SU-DHL-6 (cell line): ENCODE data around the gene IFIH1.

Source experiments
- H2AFZ ChIP-seq: fragments of 200-600 bp; sonication (generic); 2 replicates; pipeline ENCODE4 v1.6.1; 2014; ENCODE audit warnings: low read depth, mild to moderate bottlenecking, moderate library complexity, mixed read lengths, antibody characterized with exemption, low read length; ENCODE audit not compliant: severe bottlenecking
- H3F3A ChIP-seq: fragments of 200-600 bp; shearing (Covaris generic); 2 replicates; pipeline ENCODE4 v1.6.0; 2016; ENCODE audit warnings: antibody characterized with exemption, mild to moderate bottlenecking; ENCODE audit not compliant: insufficient read depth
- H3K27ac ChIP-seq: fragments of 200-600 bp; sonication (generic); 2 replicates; pipeline ENCODE4 v1.5.1; 2016; ENCODE audit warnings: low read depth, mild to moderate bottlenecking, low read length, moderate library complexity, mixed read lengths
- H3K27me3 ChIP-seq: fragments of 200-600 bp; sonication (generic), shearing (Covaris generic); 2 replicates; pipeline ENCODE4 v1.6.0; 2014; ENCODE audit warnings: mild to moderate bottlenecking, low read length
- H3K36me3 ChIP-seq: fragments of 200-600 bp; sonication (generic); 2 replicates; pipeline ENCODE4 v1.6.1; 2014; ENCODE audit warnings: mild to moderate bottlenecking, low read length, mixed read lengths
- H3K4me2 ChIP-seq: fragments of 300-600, 200-600 bp; shearing (Covaris generic), sonication (generic); 2 replicates; pipeline ENCODE4 v1.6.0; 2014; ENCODE audit warnings: low read length, low read depth, mild to moderate bottlenecking; ENCODE audit not compliant: poor library complexity, severe bottlenecking
- H3K4me3 ChIP-seq: fragments of 200-600 bp; sonication (generic); 2 replicates; pipeline ENCODE4 v1.5.1; 2014; ENCODE audit warnings: antibody characterized with exemption, low read length, mild to moderate bottlenecking, mixed read lengths; ENCODE audit not compliant: insufficient read depth, poor library complexity, severe bottlenecking
- H3K79me2 ChIP-seq: fragments of 200-600 bp; sonication (generic); 2 replicates; pipeline ENCODE4 v1.6.1; 2014; ENCODE audit warnings: mild to moderate bottlenecking, low read length, moderate library complexity; ENCODE audit not compliant: insufficient read depth
- H3K9ac ChIP-seq: fragments of 200-600 bp; sonication (generic); 2 replicates; pipeline ENCODE4 v1.7.0; 2014; ENCODE audit warnings: mild to moderate bottlenecking, low read length
- H3K9me2 ChIP-seq: fragments of 200-600 bp; sonication (generic); replicated peaks from 2 replicates; pipeline ENCODE4 v1.6.1; 2014; ENCODE audit warnings: low read length; ENCODE audit not compliant: insufficient read depth
- H3K9me3 ChIP-seq: fragments of 200-600 bp; sonication (generic); 2 replicates; pipeline ENCODE4 v1.6.1; 2014; ENCODE audit warnings: low read length, mixed read lengths; ENCODE audit not compliant: insufficient read depth
- H4K20me1 ChIP-seq: fragments of 200-600 bp; sonication (generic); 2 replicates; pipeline ENCODE4 v1.6.1; 2014; ENCODE audit warnings: low read depth, mild to moderate bottlenecking, antibody characterized with exemption, low read length, moderate library complexity, mixed read lengths
- EZH2phosphoT487 ChIP-seq: fragments of 200-600 bp; sonication (generic), shearing (Covaris generic); conservative IDR thresholded peaks from 2 replicates; pipeline ENCODE4 v1.6.1; 2018; ENCODE audit warnings: mild to moderate bottlenecking, antibody characterized with exemption, low read length, moderate library complexity, mixed read lengths
- TF ChIP-seq, protein P1 (sequence below): fragments of 200-600 bp; sonication (generic); IDR thresholded peaks from one replicate; pipeline ENCODE4 v1.5.1; 2017; ENCODE audit warnings: antibody characterized with exemption, mild to moderate bottlenecking, low read length, moderate library complexity; ENCODE audit not compliant: insufficient read depth, poor library complexity, severe bottlenecking

The IFIH1 gene

GRCh38 chr2:162261032-162261945, 57.2 kb downstream of the IFIH1 start:
- no peak for TF ChIP-seq EZH2phosphoT487
- TF ChIP-seq, protein P1, sequence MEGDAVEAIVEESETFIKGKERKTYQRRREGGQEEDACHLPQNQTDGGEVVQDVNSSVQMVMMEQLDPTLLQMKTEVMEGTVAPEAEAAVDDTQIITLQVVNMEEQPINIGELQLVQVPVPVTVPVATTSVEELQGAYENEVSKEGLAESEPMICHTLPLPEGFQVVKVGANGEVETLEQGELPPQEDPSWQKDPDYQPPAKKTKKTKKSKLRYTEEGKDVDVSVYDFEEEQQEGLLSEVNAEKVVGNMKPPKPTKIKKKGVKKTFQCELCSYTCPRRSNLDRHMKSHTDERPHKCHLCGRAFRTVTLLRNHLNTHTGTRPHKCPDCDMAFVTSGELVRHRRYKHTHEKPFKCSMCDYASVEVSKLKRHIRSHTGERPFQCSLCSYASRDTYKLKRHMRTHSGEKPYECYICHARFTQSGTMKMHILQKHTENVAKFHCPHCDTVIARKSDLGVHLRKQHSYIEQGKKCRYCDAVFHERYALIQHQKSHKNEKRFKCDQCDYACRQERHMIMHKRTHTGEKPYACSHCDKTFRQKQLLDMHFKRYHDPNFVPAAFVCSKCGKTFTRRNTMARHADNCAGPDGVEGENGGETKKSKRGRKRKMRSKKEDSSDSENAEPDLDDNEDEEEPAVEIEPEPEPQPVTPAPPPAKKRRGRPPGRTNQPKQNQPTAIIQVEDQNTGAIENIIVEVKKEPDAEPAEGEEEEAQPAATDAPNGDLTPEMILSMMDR: no peak
- no peaks in the 10 kb centered on the region for H3K79me2 ChIP-seq
- H3K9ac ChIP-seq: no peak overlapping the region
- no peaks in the 10 kb centered on the region for H3K27me3 ChIP-seq
- no peaks in the 10 kb centered on the region for H3K9me2 ChIP-seq
- H3K27ac ChIP-seq: no peak overlapping the region
- H3F3A ChIP-seq: no peaks in the 10 kb centered on the region
- no peak overlapping the region for H3K4me2 ChIP-seq
- H3K4me3 ChIP-seq: no peak overlapping the region
- H4K20me1 ChIP-seq: no peaks in the 10 kb centered on the region
- no peaks in the 10 kb centered on the region for H3K36me3 ChIP-seq
- no peaks in the 10 kb centered on the region for H3K9me3 ChIP-seq
- H2AFZ ChIP-seq: no peak overlapping the region

DNA sequence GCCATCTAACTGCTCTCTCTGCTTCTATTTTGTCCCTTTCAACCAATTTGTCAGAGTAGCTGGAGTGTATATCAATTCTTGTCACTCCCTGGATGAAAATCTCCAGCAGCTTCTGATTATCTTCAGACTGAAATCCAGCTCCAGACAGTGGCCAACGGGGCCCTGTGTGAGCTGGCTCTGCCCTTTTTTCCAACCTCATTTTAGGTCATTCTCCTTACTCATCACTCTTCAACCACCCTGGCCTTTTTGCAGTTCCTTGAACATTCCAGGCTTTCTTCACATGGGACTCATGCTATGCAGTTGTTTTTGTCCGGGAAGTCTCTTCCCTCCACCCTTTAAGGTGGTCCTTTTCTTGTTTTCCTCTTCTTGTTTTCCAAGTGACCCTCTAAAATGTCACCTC, 59.8 kb downstream of the IFIH1 start:
- Histone ChIP-seq H3K9me3 (no peaks in the 10 kb centered on the region), H3K9ac (no peak overlapping the region), H3F3A (no peaks in the 10 kb centered on the region), H3K27ac (no peak overlapping the region), H3K79me2 (no peaks in the 10 kb centered on the region), H3K4me3 (no peak overlapping the region), H3K27me3 (no peaks in the 10 kb centered on the region), H3K4me2 (no peak overlapping the region), H2AFZ (no peak overlapping the region), H4K20me1 (no peaks in the 10 kb centered on the region), H3K9me2 (no peaks in the 10 kb centered on the region), H3K36me3 (no peaks in the 10 kb centered on the region)
- TF ChIP-seq, protein P1: no peak
- no peak for TF ChIP-seq EZH2phosphoT487

DNA sequence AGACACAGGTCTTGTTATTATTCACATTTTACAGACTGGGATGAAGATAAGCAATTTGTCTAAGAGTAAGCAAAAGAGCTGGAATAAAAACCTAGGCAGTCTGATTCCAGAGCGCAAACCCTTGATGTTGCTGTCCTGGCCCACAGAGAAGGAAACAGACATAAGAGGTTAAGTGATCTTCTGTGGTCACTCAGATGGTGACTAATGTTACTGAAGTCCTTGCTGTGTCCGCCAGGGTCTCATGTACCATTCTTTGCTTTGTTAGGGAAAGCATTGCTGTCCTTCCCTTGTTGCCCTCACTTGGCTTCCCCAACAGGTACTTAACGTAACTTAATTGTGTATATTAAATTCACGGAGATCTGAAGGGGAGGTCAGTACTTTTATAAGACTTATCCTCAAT, 60.3 kb downstream of the IFIH1 start:
- TF ChIP-seq, protein P1: no peak
- TF ChIP-seq EZH2phosphoT487: no peak
- Histone ChIP-seq H3K9me3 (no peaks in the 10 kb centered on the region), H3K9me2 (no peaks in the 10 kb centered on the region), H3K4me3 (no peak overlapping the region), H3K36me3 (no peaks in the 10 kb centered on the region), H3K9ac (no peak overlapping the region), H2AFZ (no peak overlapping the region), H3K4me2 (no peak overlapping the region), H3K27me3 (no peaks in the 10 kb centered on the region), H3K27ac (no peak overlapping the region), H3F3A (no peaks in the 10 kb centered on the region), H4K20me1 (no peaks in the 10 kb centered on the region), H3K79me2 (no peaks in the 10 kb centered on the region)
